ENCODE data around the gene TTBK2. TPM values are rescaled to one million over a fixed set of nuclear protein-coding genes. Genes with fewer than 3 reads are reported as not detected.
"Not testable (repeated sequence)": the region's sequence is repeated elsewhere in the genome, so short reads cannot be mapped to it uniquely, and the experiment has no call there.

The TTBK2 gene
- polyA plus RNA-seq, 2 donors: 1.2 to 1.5 TPM

- WGBS, 2 donors: 93 to 94% methylated on average over 2 of the region's 2 CpGs
- Histone ChIP-seq H3K27me3 (ENCODE audit: control insufficient read depth in 1 of 2, insufficient read depth in 2 of 2, low read length in 2 of 2) (no peaks in the 10 kb centered on the region), H3K4me3 (ENCODE audit: low read depth in 1 of 2, low read length in 2 of 2) (no peak overlapping the region), H3K36me3 (ENCODE audit: control insufficient read depth in 2 of 2, insufficient read depth in 2 of 2, low read length in 1 of 2) (no peaks in the 10 kb centered on the region), H3K27ac (ENCODE audit: low read depth in 2 of 2, low read length in 1 of 2) (no peak overlapping the region), H3K4me1 (ENCODE audit: control insufficient read depth in 2 of 2, insufficient read depth in 2 of 2, low read length in 1 of 2) (no peaks in the 10 kb centered on the region), H3K9me3 (ENCODE audit: control insufficient read depth in 2 of 2, insufficient read depth in 1 of 2, low read depth in 1 of 2, low read length in 1 of 2) (no peaks in the 10 kb centered on the region)
Measured at GRCh38 chr15:42785569-42785968, 135.0 kb downstream of the TTBK2 start.

DNA sequence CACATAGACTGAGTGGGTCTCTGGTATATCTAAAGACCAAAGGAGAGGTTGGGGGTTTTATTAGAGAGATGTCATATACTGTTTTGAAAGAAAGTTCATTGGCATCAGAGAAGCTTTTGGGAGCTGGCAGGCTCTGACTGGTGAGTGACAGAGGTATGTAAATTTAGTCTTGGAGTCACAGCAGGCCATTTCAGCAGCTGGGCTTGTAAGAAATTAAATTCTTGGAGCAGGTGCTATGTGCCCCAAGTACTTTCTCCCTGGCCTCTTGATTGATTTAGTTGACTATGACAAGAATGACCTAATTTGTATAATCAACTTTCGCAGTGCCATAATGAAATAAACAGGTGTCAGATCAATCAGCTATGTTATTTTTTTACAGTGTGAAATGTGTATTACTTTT, 135.9 kb downstream of the TTBK2 start:
- Histone ChIP-seq H3K4me3 (ENCODE audit: low read depth in 1 of 2, low read length in 2 of 2) (no peak overlapping the region), H3K27ac (ENCODE audit: low read depth in 2 of 2, low read length in 1 of 2) (no peak overlapping the region), H3K4me1 (ENCODE audit: control insufficient read depth in 2 of 2, insufficient read depth in 2 of 2, low read length in 1 of 2) (no peaks in the 10 kb centered on the region), H3K27me3 (ENCODE audit: control insufficient read depth in 1 of 2, insufficient read depth in 2 of 2, low read length in 2 of 2) (no peaks in the 10 kb centered on the region), H3K9me3 (ENCODE audit: control insufficient read depth in 2 of 2, insufficient read depth in 1 of 2, low read depth in 1 of 2, low read length in 1 of 2) (no peaks in the 10 kb centered on the region), H3K36me3 (ENCODE audit: control insufficient read depth in 2 of 2, insufficient read depth in 2 of 2, low read length in 1 of 2) (no peaks in the 10 kb centered on the region)
- WGBS, 2 donors: 88 to 95% methylated on average over 1 of the region's 1 CpG

GRCh38 chr15:42782716-42783115, 137.9 kb downstream of the TTBK2 start:
- WGBS, 2 donors: 95 to 96% methylated on average over 4 of the region's 4 CpGs
- Histone ChIP-seq H3K9me3 (ENCODE audit: control insufficient read depth in 2 of 2, insufficient read depth in 1 of 2, low read depth in 1 of 2, low read length in 1 of 2) (no peaks in the 10 kb centered on the region), H3K36me3 (ENCODE audit: control insufficient read depth in 2 of 2, insufficient read depth in 2 of 2, low read length in 1 of 2) (no peaks in the 10 kb centered on the region), H3K4me3 (ENCODE audit: low read depth in 1 of 2, low read length in 2 of 2) (no peak overlapping the region), H3K27ac (ENCODE audit: low read depth in 2 of 2, low read length in 1 of 2) (no peak overlapping the region), H3K27me3 (ENCODE audit: control insufficient read depth in 1 of 2, insufficient read depth in 2 of 2, low read length in 2 of 2) (no peaks in the 10 kb centered on the region), H3K4me1 (ENCODE audit: control insufficient read depth in 2 of 2, insufficient read depth in 2 of 2, low read length in 1 of 2) (no peaks in the 10 kb centered on the region)

DNA sequence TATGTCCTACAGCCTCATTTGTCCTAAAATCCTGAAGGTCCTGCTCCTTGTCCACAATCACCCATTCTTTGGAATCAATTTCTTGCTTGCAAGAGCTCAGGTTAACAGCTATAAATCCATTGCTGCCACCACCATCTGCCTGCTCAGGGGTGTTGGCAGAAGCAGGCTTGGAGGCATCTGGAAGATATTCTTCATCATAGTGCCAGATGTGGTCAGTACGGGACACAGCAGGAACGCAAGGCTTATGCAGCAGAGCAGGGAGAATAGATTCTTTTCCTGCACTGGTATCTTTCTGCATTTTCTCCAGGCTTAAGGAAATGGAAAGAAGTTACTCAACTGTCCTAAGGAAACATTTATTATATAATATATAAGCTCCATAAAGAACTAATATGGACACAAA, 145.2 kb downstream of the TTBK2 start:
- Histone ChIP-seq H3K4me3 (ENCODE audit: low read depth in 1 of 2, low read length in 2 of 2) (no peak overlapping the region), H3K36me3 (ENCODE audit: control insufficient read depth in 2 of 2, insufficient read depth in 2 of 2, low read length in 1 of 2) (peaks cover 2 to 8% of the 10 kb centered on the region in 2 donors), H3K4me1 (ENCODE audit: control insufficient read depth in 2 of 2, insufficient read depth in 2 of 2, low read length in 1 of 2) (no peaks in the 10 kb centered on the region), H3K27ac (ENCODE audit: low read depth in 2 of 2, low read length in 1 of 2) (no peak overlapping the region), H3K27me3 (ENCODE audit: control insufficient read depth in 1 of 2, insufficient read depth in 2 of 2, low read length in 2 of 2) (no peaks in the 10 kb centered on the region), H3K9me3 (ENCODE audit: control insufficient read depth in 2 of 2, insufficient read depth in 1 of 2, low read depth in 1 of 2, low read length in 1 of 2) (no peaks in the 10 kb centered on the region)
- WGBS, 2 donors: 86 to 90% methylated on average over 2 of the region's 2 CpGs

GRCh38 chr15:42772901-42773300, 147.7 kb downstream of the TTBK2 start:
- 91 to 92% methylated on average over 2 of the region's 2 CpGs for WGBS, 2 donors
- H3K9me3 ChIP-seq (ENCODE audit: control insufficient read depth in 2 of 2, insufficient read depth in 1 of 2, low read depth in 1 of 2, low read length in 1 of 2): no peaks in the 10 kb centered on the region

DNA sequence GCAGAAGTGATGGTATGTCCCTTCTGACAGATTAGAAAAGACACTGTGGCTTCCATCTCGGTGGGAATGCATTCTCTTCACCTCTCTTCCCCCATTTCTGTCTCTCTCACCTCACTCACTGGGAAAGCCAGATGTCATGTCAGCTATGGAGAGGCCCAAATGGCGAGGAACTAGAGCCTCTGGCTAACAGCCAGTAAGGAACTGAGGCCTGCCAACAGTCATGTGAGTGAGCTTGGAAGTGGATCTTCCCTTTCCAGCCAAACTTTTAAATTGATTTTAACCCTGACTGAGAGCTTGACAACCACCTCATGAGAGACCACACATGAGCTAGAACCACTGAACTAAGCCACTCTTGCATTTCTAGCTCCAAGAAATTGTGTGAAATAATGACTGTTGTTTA, 148.4 kb downstream of the TTBK2 start:
- H3K36me3 ChIP-seq (ENCODE audit: control insufficient read depth in 2 of 2, insufficient read depth in 2 of 2, low read length in 1 of 2): peaks cover 2 to 8% of the 10 kb centered on the region in 2 donors
- no peaks in the 10 kb centered on the region for H3K4me1 ChIP-seq (ENCODE audit: control insufficient read depth in 2 of 2, insufficient read depth in 2 of 2, low read length in 1 of 2)
- H3K27ac ChIP-seq (ENCODE audit: low read depth in 2 of 2, low read length in 1 of 2): no peak overlapping the region
- H3K27me3 ChIP-seq (ENCODE audit: control insufficient read depth in 1 of 2, insufficient read depth in 2 of 2, low read length in 2 of 2): no peaks in the 10 kb centered on the region
- no peak overlapping the region for H3K4me3 ChIP-seq (ENCODE audit: low read depth in 1 of 2, low read length in 2 of 2)
- H3K9me3 ChIP-seq (ENCODE audit: control insufficient read depth in 2 of 2, insufficient read depth in 1 of 2, low read depth in 1 of 2, low read length in 1 of 2): no peaks in the 10 kb centered on the region
- WGBS, 2 donors: 43 to 47% methylated on average over 2 of the region's 2 CpGs

More at GRCh38 chr15:42772901-42773300, 147.7 kb downstream of the TTBK2 start:
- Histone ChIP-seq H3K36me3 (ENCODE audit: control insufficient read depth in 2 of 2, insufficient read depth in 2 of 2, low read length in 1 of 2) (peaks cover 2 to 8% of the 10 kb centered on the region in 2 donors), H3K27me3 (ENCODE audit: control insufficient read depth in 1 of 2, insufficient read depth in 2 of 2, low read length in 2 of 2) (no peaks in the 10 kb centered on the region), H3K4me1 (ENCODE audit: control insufficient read depth in 2 of 2, insufficient read depth in 2 of 2, low read length in 1 of 2) (no peaks in the 10 kb centered on the region), H3K27ac (ENCODE audit: low read depth in 2 of 2, low read length in 1 of 2) (no peak overlapping the region), H3K4me3 (ENCODE audit: low read depth in 1 of 2, low read length in 2 of 2) (no peak overlapping the region)

GRCh38 chr15:42766109-42766508, 154.5 kb downstream of the TTBK2 start:
- WGBS, 2 donors: 97 to 98% methylated on average over 4 of the region's 4 CpGs
- not testable (repeated sequence) for H3K4me3 ChIP-seq (ENCODE audit: low read depth in 1 of 2, low read length in 2 of 2)

GRCh38 chr15:42764154-42764731, 156.3 kb downstream of the TTBK2 start:
- not testable (repeated sequence) for H3K4me3 ChIP-seq (ENCODE audit: low read depth in 1 of 2, low read length in 2 of 2); H3K27ac ChIP-seq (ENCODE audit: low read depth in 2 of 2, low read length in 1 of 2); H3K27me3 ChIP-seq (ENCODE audit: control insufficient read depth in 1 of 2, insufficient read depth in 2 of 2, low read length in 2 of 2); H3K36me3 ChIP-seq (ENCODE audit: control insufficient read depth in 2 of 2, insufficient read depth in 2 of 2, low read length in 1 of 2); H3K4me1 ChIP-seq (ENCODE audit: control insufficient read depth in 2 of 2, insufficient read depth in 2 of 2, low read length in 1 of 2); H3K9me3 ChIP-seq (ENCODE audit: control insufficient read depth in 2 of 2, insufficient read depth in 1 of 2, low read depth in 1 of 2, low read length in 1 of 2)
- WGBS, 2 donors: 86 to 89% methylated on average over 16 of the region's 16 CpGs

More at GRCh38 chr15:42766109-42766508, 154.5 kb downstream of the TTBK2 start:
- H3K27ac ChIP-seq (ENCODE audit: low read depth in 2 of 2, low read length in 1 of 2); H3K9me3 ChIP-seq (ENCODE audit: control insufficient read depth in 2 of 2, insufficient read depth in 1 of 2, low read depth in 1 of 2, low read length in 1 of 2); H3K27me3 ChIP-seq (ENCODE audit: control insufficient read depth in 1 of 2, insufficient read depth in 2 of 2, low read length in 2 of 2); H3K36me3 ChIP-seq (ENCODE audit: control insufficient read depth in 2 of 2, insufficient read depth in 2 of 2, low read length in 1 of 2); H3K4me1 ChIP-seq (ENCODE audit: control insufficient read depth in 2 of 2, insufficient read depth in 2 of 2, low read length in 1 of 2): not testable (repeated sequence)

DNA sequence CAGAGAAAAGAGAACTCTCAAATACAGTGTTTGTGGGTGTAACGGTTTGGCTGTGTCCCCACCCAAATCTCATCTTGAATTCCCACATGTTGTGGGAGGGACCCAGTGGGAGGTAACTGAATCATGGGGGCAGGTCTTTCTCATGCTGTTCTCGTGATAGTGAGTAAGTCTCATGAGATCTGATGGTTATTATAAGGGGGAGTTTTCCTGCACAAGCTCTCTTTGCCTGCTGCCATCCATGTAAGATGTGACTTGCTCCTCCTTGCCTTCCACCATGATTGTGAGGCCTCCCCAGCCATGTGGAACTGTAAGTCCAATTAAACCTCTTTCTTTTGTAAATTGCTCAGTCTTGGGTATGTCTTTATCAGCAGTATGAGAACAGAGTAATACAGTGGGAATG, 158.8 kb downstream of the TTBK2 start:
- not testable (repeated sequence) for H3K36me3 ChIP-seq (ENCODE audit: control insufficient read depth in 2 of 2, insufficient read depth in 2 of 2, low read length in 1 of 2); H3K4me1 ChIP-seq (ENCODE audit: control insufficient read depth in 2 of 2, insufficient read depth in 2 of 2, low read length in 1 of 2); H3K4me3 ChIP-seq (ENCODE audit: low read depth in 1 of 2, low read length in 2 of 2); H3K9me3 ChIP-seq (ENCODE audit: control insufficient read depth in 2 of 2, insufficient read depth in 1 of 2, low read depth in 1 of 2, low read length in 1 of 2); H3K27me3 ChIP-seq (ENCODE audit: control insufficient read depth in 1 of 2, insufficient read depth in 2 of 2, low read length in 2 of 2); H3K27ac ChIP-seq (ENCODE audit: low read depth in 2 of 2, low read length in 1 of 2)
- 82 to 83% methylated on average over 2 of the region's 2 CpGs for WGBS, 2 donors

GRCh38 chr15:42760759-42761158, 159.8 kb downstream of the TTBK2 start:
- Histone ChIP-seq H3K4me3 (ENCODE audit: low read depth in 1 of 2, low read length in 2 of 2) (no peak overlapping the region), H3K27ac (ENCODE audit: low read depth in 2 of 2, low read length in 1 of 2) (no peak overlapping the region), H3K27me3 (ENCODE audit: control insufficient read depth in 1 of 2, insufficient read depth in 2 of 2, low read length in 2 of 2) (no peaks in the 10 kb centered on the region), H3K4me1 (ENCODE audit: control insufficient read depth in 2 of 2, insufficient read depth in 2 of 2, low read length in 1 of 2) (peaks cover 3 to 5% of the 10 kb centered on the region in 2 donors), H3K36me3 (ENCODE audit: control insufficient read depth in 2 of 2, insufficient read depth in 2 of 2, low read length in 1 of 2) (no peaks in the 10 kb centered on the region), H3K9me3 (ENCODE audit: control insufficient read depth in 2 of 2, insufficient read depth in 1 of 2, low read depth in 1 of 2, low read length in 1 of 2) (no peaks in the 10 kb centered on the region)
- WGBS, 2 donors: 94 to 95% methylated on average over 1 of the region's 1 CpG

Data from esophagus (tissue), 2 donors.